DOHH2 (cell line): ENCODE results near the gene DAAM2.

ENCODE experiments used
- H3F3A ChIP-seq: fragments of 200-600 bp; sonication (generic), shearing (Covaris generic); 2 replicates; pipeline ENCODE4 v1.6.0; 2016; ENCODE audit warnings: antibody characterized with exemption, mild to moderate bottlenecking; ENCODE audit not compliant: control insufficient read depth, insufficient read depth
- H3K27ac ChIP-seq: fragments of 200-600 bp; sonication (generic); 2 replicates; pipeline ENCODE4 v1.5.1; 2014; ENCODE audit warnings: low read depth, mild to moderate bottlenecking, low read length, moderate library complexity
- H3K27me3 ChIP-seq: fragments of 200-600 bp; sonication (generic); 2 replicates; pipeline ENCODE4 v1.6.1; 2014; ENCODE audit warnings: mild to moderate bottlenecking, low read length, mixed read lengths; ENCODE audit not compliant: control insufficient read depth
- H3K36me3 ChIP-seq: fragments of 200-600 bp; sonication (generic); 2 replicates; pipeline ENCODE4 v1.6.1; 2014; ENCODE audit warnings: mild to moderate bottlenecking, low read length, moderate library complexity, mixed read lengths; ENCODE audit not compliant: control insufficient read depth
- H3K4me1 ChIP-seq: fragments of 200-600 bp; sonication (generic); 2 replicates; pipeline ENCODE4 v1.6.1; 2014; ENCODE audit warnings: mild to moderate bottlenecking, low read length, mixed read lengths; ENCODE audit not compliant: control insufficient read depth
- H3K4me2 ChIP-seq: fragments of 200-600 bp; sonication (generic); 2 replicates; pipeline ENCODE4 v1.6.0; 2014; ENCODE audit warnings: mild to moderate bottlenecking, low read length, moderate library complexity
- H3K4me3 ChIP-seq: fragments of 200-600 bp; sonication (generic); 2 replicates; pipeline ENCODE4 v1.5.1; 2014; ENCODE audit warnings: mild to moderate bottlenecking, low read length, mixed read lengths
- H3K79me2 ChIP-seq: fragments of 200-600 bp; sonication (generic); 2 replicates; pipeline ENCODE4 v1.6.1; 2014; ENCODE audit warnings: mild to moderate bottlenecking, low read length, mixed read lengths; ENCODE audit not compliant: control insufficient read depth
- H3K9me2 ChIP-seq: fragments of 200-600 bp; sonication (generic); replicated peaks from 2 replicates; pipeline ENCODE4 v1.6.1; 2014; ENCODE audit warnings: mild to moderate bottlenecking, low read length, mixed read lengths; ENCODE audit not compliant: control insufficient read depth
- H3K9me3 ChIP-seq: fragments of 200-600 bp; sonication (generic); 2 replicates; pipeline ENCODE4 v1.6.1; 2014; ENCODE audit warnings: antibody characterized with exemption, low read length, mixed read lengths; ENCODE audit not compliant: control insufficient read depth, insufficient read depth
- H4K20me1 ChIP-seq: fragments of 200-600 bp; sonication (generic); 2 replicates; pipeline ENCODE4 v1.6.0; 2014; ENCODE audit warnings: low read depth, mild to moderate bottlenecking, antibody characterized with exemption, low read length, moderate library complexity; ENCODE audit not compliant: control insufficient read depth, insufficient read depth
- CTCF ChIP-seq: fragments of 200-600 bp; sonication (generic); IDR thresholded peaks from one replicate; pipeline ENCODE4 v1.5.1; 2014; ENCODE audit warnings: antibody characterized with exemption, mild to moderate bottlenecking, low read depth, low read length; ENCODE audit not compliant: poor library complexity, severe bottlenecking
- EZH2phosphoT487 ChIP-seq: fragments of 200-600 bp; sonication (generic); IDR thresholded peaks from 2 replicates; pipeline ENCODE4 v1.6.1; 2017; ENCODE audit warnings: borderline replicate concordance, mild to moderate bottlenecking, antibody characterized with exemption, low read length, moderate library complexity, mixed read lengths

DAAM2 gene

DNA sequence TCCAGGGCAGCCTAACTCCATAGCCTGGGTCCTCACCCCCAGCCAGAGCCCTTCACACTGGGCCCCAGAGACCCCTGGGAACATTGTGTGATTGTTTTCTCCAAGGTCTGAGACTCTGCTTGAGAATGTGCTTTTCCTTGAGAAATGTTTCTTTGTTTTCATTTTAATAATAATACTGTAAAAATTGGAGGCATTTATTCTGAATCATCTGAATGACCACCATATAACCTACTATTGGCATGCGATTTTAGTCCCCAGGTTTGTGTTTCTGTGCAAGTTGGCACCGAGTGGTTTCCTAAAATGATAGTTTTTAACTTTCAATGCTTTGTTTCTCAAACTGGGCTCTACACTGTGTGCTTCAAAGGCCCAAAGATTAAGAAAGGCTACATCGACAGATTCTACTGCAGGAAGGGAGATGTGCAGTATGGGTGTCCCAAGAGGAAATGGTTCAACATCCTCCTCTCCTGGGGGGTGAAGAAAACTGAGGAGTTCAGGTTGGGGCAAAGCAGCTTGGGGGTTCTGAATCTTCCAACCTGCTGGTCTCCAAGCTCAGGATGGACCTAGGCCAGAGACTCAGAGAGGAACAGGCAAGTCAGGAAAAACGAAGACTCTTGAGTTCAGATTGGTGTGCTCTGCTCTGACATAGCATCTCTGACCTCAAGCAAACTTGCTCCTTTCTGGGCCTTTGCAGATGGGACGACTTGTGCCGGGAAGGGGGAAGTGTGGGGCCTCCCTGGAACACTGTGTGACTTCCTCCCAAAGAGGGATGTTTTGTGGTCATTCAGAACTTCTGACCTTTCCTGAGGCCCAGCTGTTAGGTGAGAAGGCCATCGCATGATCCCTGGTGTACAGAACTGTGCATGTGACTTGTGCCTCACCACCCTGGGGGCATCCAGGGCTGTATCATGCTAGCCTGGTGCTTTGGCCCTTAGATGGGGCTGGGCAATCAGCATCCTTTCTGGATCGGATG lies 31.0 kb downstream of the DAAM2 start:
- Histone ChIP-seq H3K27ac (no peak overlapping the region), H3F3A (no peaks in the 10 kb centered on the region), H3K27me3 (no peaks in the 10 kb centered on the region), H3K9me2 (no peaks in the 10 kb centered on the region), H3K9me3 (no peaks in the 10 kb centered on the region), H3K79me2 (no peaks in the 10 kb centered on the region), H3K4me3 (no peak overlapping the region), H3K4me1 (no peaks in the 10 kb centered on the region), H3K4me2 (no peak overlapping the region), H3K36me3 (no peaks in the 10 kb centered on the region), H4K20me1 (no peaks in the 10 kb centered on the region)
- TF ChIP-seq CTCF: no peak
- TF ChIP-seq EZH2phosphoT487: no peak

DNA sequence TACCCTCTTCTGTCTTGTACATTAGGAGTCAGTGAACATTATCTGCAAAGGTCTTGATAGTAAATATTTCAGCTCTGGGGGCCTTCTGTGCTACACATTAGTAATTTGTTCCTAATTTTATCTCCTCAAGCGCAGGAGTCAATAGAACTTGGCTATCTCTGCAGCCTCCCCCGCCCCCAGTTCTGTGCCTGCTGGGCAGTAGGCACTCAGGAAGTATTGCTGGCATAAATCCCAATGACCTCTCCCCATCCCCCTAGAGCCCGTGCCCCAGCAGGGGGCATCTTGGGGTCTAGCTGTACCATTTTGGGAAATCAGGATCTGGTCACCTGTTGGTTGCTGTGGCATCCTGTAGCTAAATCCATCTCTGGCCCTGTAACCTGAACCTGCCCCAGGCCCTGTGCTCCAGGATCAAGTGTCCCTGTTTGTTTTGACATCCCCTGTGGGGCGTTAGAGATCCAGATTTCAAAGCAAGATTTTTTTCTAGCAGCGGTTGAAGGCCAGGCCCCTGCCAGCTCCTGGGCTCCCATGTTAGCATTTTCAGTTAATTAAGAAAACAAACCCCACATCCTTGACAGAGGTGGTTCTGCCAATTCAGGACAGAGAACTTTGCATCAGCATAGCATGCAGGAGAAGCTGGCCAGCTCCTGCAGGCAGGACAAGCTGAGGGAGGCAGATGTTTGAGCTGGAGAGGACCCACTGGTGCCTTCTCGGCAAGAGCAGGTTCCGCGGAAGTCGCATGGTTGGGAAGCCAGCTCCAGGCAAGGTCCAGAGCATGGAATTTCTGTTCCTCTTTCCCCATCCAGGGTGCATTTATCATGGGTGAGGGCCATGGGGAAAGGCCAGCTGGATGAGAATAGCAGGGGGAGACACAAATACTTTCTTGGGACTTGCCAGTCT lies 32.1 kb downstream of the DAAM2 start:
- no peaks in the 10 kb centered on the region for H3K9me3 ChIP-seq
- TF ChIP-seq EZH2phosphoT487: no peak
- no peak for TF ChIP-seq CTCF
- no peaks in the 10 kb centered on the region for H3F3A ChIP-seq
- no peaks in the 10 kb centered on the region for H3K27me3 ChIP-seq
- H3K4me3 ChIP-seq: no peak overlapping the region
- no peak overlapping the region for H3K4me2 ChIP-seq
- H3K4me1 ChIP-seq: no peaks in the 10 kb centered on the region
- H4K20me1 ChIP-seq: no peaks in the 10 kb centered on the region
- no peaks in the 10 kb centered on the region for H3K9me2 ChIP-seq
- no peaks in the 10 kb centered on the region for H3K36me3 ChIP-seq
- H3K27ac ChIP-seq: no peak overlapping the region
- H3K79me2 ChIP-seq: no peaks in the 10 kb centered on the region

DNA sequence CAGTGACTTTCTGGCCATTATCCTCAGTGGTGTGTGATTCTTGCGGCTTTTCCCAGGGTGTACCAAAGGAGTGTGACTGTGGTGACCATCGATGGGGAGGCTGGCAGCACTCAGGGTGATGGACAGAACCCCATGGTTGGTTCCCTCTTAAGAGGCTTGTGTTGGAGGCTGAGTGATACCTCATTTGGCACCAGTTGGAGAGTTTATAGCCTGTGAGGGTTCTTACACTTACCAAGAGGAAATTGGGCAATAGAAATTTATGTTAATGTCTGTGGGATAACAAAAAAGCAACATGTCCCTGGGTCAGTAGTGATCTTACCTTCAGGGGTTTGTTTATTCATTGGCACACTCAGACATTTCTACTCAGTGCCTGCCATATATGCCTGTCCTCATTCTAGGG lies 37.2 kb downstream of the DAAM2 start:
- H3F3A ChIP-seq: no peaks in the 10 kb centered on the region
- H3K4me3 ChIP-seq: no peak overlapping the region
- no peak overlapping the region for H3K27ac ChIP-seq
- H3K4me1 ChIP-seq: no peaks in the 10 kb centered on the region
- no peaks in the 10 kb centered on the region for H3K36me3 ChIP-seq
- H4K20me1 ChIP-seq: no peaks in the 10 kb centered on the region
- H3K79me2 ChIP-seq: no peaks in the 10 kb centered on the region
- H3K4me2 ChIP-seq: no peak overlapping the region
- H3K9me2 ChIP-seq: no peaks in the 10 kb centered on the region
- no peak for TF ChIP-seq CTCF
- no peak for TF ChIP-seq EZH2phosphoT487
- H3K9me3 ChIP-seq: no peaks in the 10 kb centered on the region
- H3K27me3 ChIP-seq: no peaks in the 10 kb centered on the region
